ENCODE measurements around the gene CYP1A2. TPM values are rescaled to one million over a fixed set of nuclear protein-coding genes. Genes with fewer than 3 reads are reported as not detected.

Gene CYP1A2
- total RNA-seq, 6 experiments from 2014 or later: 0.81 to 235 (median 65.0) TPM

- TF ChIP-seq CTCF (IDR thresholded peaks at IDR 0.05) (no peak), POLR2A (IDR thresholded peaks at IDR 0.05) (no peak)
- Histone ChIP-seq H3K36me3 (no peaks in the 10 kb centered on the region), H3K9me3 (no peaks in the 10 kb centered on the region), H3K4me3 (no peak overlapping the region), H3K27me3 (no peaks in the 10 kb centered on the region), H3K4me1 (peaks cover 0 to 53% (median 33%) of the 10 kb centered on the region in 4 donors), H3K27ac (peak overlapping the region; percentile 24 to 73 (median 71))
- DNase-seq (peak; percentile 70 to 73 (median 72)), ATAC-seq (peak in 2 of 4 donors; percentile 5 to 9)
- intact Hi-C loops (cut with DNase I): no loop called here
- WGBS (ENCODE audit: insufficient coverage, low coverage, low lambda C conversion rate, missing lambda C conversion rate): 24% methylated on average over 11 of the region's 15 CpGs
Measured at GRCh38 chr15:74790080-74790916, 41.7 kb downstream of the CYP1A2 start.

GRCh38 chr15:74791007-74791406 lies 42.4 kb downstream of the CYP1A2 start:
- H3K4me3 ChIP-seq: no peak overlapping the region
- intact Hi-C loops (cut with DNase I): no loop called here
- no peak for ATAC-seq
- no peak for DNase-seq
- TF ChIP-seq CTCF (IDR thresholded peaks at IDR 0.05) (no peak), POLR2A (IDR thresholded peaks at IDR 0.05) (no peak)
- peaks cover 0 to 56% (median 35%) of the 10 kb centered on the region in 4 donors for H3K4me1 ChIP-seq
- H3K27ac ChIP-seq: peak overlapping the region in 1 of 3 donors; percentile 73
- H3K27me3 ChIP-seq: no peaks in the 10 kb centered on the region
- 44% methylated on average over 1 of the region's 1 CpG for WGBS (ENCODE audit: insufficient coverage, low coverage, low lambda C conversion rate, missing lambda C conversion rate)
- H3K36me3 ChIP-seq: no peaks in the 10 kb centered on the region
- H3K9me3 ChIP-seq: no peaks in the 10 kb centered on the region

GRCh38 chr15:74791667-74792066 lies 43.0 kb downstream of the CYP1A2 start:
- TF ChIP-seq CTCF (IDR thresholded peaks at IDR 0.05) (no peak), POLR2A (IDR thresholded peaks at IDR 0.05) (no peak)
- no peak for ATAC-seq
- no peak overlapping the region for H3K27ac ChIP-seq
- no peaks in the 10 kb centered on the region for H3K27me3 ChIP-seq
- intact Hi-C loops (cut with DNase I): no loop called here
- peaks cover 0 to 60% (median 36%) of the 10 kb centered on the region in 4 donors for H3K4me1 ChIP-seq
- no peaks in the 10 kb centered on the region for H3K36me3 ChIP-seq
- H3K9me3 ChIP-seq: no peaks in the 10 kb centered on the region
- 83% methylated on average over 7 of the region's 7 CpGs for WGBS (ENCODE audit: insufficient coverage, low coverage, low lambda C conversion rate, missing lambda C conversion rate)
- no peak for DNase-seq
- H3K4me3 ChIP-seq: no peak overlapping the region

- H3K4me1 ChIP-seq: peaks cover 0 to 65% (median 36%) of the 10 kb centered on the region in 4 donors
- WGBS (ENCODE audit: insufficient coverage, low coverage, low lambda C conversion rate, missing lambda C conversion rate): 76% methylated on average over 3 of the region's 12 CpGs
- intact Hi-C loops (cut with DNase I): no loop called here
- H3K27ac ChIP-seq: no peak overlapping the region
- no peak overlapping the region for H3K4me3 ChIP-seq
- no peak for TF ChIP-seq POLR2A (IDR thresholded peaks at IDR 0.05)
- no peak for TF ChIP-seq CTCF (IDR thresholded peaks at IDR 0.05)
- no peak for DNase-seq
- no peak for ATAC-seq
- H3K9me3 ChIP-seq: no peaks in the 10 kb centered on the region
- H3K36me3 ChIP-seq: no peaks in the 10 kb centered on the region
- no peaks in the 10 kb centered on the region for H3K27me3 ChIP-seq
Measured at GRCh38 chr15:74792227-74793016, 43.8 kb downstream of the CYP1A2 start.
